Activated CD8-positive, alpha-beta memory T cell treated with anti-CD3 and anti-CD28 coated beads, Interleukin-2, amount 50 U/mL, for 1 hour (primary cell): ENCODE data around the gene TRHDE.

Source experiments
- DNase-seq: peaks from one replicate; pipeline ENCODE4 v3.0.0-alpha.2; 2020; ENCODE audit errors: extremely low read depth

The TRHDE gene

DNA sequence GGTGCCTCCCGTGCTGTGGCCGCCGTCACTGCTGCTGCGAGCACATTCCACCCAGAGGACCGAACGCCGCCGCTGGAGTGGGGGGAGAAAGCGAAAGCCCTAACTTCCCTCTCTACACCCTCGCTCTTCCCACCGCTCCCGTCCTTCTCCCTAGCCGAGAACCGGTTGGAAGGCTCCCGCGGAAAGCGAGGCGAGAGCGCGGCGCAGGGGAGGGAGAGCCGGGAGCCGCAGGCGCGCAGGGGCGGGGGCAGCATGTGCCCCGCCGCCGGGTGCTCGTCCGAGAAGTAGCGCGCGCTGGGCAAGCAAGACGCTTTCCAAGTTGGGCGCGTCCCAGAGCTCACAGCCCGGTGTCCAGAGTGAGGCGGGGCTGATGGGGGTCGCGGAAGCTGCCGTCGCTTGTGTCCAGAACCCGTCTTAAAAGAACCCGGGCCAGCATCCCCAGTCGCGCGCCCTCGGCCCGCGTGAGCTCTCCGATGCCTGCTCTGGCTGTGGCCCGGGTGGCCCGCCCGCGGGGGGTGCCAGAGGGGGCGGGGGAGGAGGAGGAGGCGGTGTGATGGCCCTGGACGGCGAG lies at the start of gene TRHDE:
TRHDE (plus strand) TSS at position 280 of the 571 bp plus-strand sequence; CDS start at position 554, 274 bp downstream.
- DNase-seq: no peak

- DNase-seq: no peak
These were observed 45.7 kb upstream of the TRHDE start for GRCh38 chr12:72226510-72226909.

GRCh38 chr12:72228424-72228823 lies 43.7 kb upstream of the TRHDE start:
- no peak for DNase-seq

DNA sequence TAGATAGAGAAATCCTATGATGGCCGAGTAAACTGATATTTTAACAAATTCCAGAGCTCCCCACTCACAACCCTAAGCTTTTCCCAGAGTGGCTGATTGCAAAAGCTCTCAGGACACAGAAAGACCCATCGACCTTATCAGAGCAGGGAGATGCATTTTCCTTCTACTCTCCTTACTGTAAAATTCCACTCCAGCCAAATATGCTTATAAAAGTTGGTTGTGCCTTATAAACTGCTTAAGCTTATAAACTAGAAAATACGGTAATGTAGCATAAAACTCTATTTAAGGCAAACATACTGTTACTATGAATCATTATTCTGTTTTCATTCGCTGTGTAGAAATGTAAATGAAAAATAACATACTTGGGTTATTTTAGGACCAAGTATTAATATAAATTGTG lies 41.6 kb upstream of the TRHDE start:
- DNase-seq: no peak

GRCh38 chr12:72234886-72235285 lies 37.3 kb upstream of the TRHDE start:
- no peak for DNase-seq

DNA sequence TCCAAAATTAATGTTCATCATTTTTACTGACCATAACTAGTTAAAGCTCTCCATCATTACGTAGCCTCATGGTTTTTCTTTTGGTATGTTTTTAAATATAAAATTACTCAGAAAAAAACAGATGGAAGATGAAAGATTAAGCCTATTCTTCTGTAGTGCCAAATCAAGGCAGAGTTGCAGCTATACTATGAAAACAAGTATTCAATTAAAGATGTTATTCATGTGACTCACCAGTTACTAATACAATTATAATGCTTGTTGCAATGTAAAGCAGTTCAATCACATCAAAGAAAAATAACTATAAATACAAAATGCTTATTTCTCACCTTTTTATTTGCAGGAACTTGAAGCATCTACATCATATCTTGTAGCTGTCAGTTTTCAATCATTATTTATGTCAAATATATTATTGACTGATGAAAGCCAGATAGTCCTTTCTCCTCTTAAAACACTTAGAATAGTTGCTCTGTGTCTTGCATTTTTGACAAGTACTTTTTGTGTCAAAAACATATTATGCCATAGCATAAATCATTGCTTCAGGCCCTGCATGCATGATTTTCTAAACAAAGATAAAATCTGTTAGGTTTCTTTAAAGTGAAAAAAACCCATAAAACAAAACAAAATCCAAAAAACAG lies 36.0 kb upstream of the TRHDE start:
- DNase-seq: no peak

DNA sequence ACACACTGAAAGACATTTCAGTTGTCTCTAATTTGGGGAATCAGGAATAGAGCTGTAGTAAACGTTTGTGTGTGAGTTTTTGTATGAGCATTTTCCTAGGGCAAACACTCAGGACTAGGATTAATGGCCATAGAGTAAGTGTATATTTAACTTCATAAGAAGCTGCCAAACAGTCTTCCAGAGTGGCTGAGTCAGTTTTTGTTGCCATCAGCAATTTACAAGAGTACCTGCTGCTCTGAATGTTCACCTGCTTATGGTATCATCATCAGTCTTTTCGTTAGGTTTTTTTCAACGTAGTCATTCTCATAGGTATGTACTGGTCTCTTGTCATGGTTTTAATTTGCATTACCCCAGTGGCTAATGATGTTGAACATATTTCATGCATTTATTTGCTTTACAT lies 30.6 kb upstream of the TRHDE start:
- DNase-seq: no peak

- DNase-seq: no peak
These were observed 29.2 kb upstream of the TRHDE start for GRCh38 chr12:72242946-72243345.

DNA sequence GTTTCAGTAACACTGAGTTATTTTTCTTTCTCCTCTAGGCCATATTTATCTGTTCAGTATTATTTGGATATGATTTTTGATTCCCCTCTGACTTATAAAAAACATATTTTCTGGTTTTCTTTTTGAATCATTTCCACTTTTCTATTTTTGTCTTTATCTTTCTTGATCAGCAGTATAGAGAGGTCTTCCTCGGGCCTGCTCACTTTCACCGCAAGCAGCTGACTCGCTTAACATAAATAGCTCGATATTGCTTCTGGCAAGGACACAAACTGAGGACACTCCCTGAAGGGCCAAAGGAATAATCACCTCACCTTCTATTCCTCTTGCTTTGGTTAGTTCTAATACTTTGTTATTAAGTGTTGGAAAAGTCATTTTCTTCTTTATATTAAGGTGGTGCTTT lies 25.8 kb upstream of the TRHDE start:
- no peak for DNase-seq

DNA sequence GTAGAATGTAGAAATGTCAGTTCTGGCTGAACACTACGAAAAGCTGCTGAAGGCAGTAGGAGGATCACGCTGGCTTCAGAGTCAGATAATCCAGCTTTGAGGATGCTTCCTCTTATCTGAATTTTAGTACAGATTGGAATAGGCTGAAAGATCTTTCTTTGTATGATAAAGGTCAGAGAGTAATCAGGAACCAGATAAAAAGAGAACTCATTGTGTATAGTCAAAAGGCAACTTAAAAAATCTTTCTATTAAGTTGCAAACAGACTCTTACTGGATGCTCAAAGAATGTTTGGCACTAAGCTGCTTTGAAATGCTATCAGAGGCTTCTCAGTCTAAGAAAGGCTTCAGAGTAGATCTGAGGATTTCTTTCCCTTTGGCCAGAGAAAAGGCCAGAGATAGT lies 21.8 kb upstream of the TRHDE start:
- DNase-seq: no peak

DNA sequence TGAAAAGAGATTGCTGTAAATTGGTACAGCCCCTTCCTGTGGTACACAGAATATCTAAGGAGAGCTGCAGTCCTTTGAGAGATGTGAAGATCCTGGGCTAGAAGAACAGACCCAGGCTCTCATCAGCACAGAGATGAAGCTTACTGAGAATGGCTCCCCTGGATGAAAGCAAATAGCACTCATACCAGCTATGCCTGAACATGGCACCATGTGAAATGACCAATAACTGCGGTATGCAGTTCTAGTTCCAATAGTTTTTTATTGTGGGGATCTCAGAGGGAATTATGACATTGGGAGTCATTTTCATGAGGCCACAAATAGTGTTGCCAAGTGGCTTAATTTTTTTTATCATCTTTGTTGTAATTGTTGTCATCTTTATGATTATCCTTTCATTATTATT lies 15.4 kb upstream of the TRHDE start:
- no peak for DNase-seq

- DNase-seq: no peak
These were observed 10.3 kb upstream of the TRHDE start for GRCh38 chr12:72261885-72262284.

GRCh38 chr12:72264548-72265175 lies 7.5 kb upstream of the TRHDE start:
- DNase-seq: no peak

GRCh38 chr12:72267974-72268373 lies 4.2 kb upstream of the TRHDE start:
- DNase-seq: no peak

- DNase-seq: no peak
These were observed 3.8 kb upstream of the TRHDE start for GRCh38 chr12:72268386-72268785.

GRCh38 chr12:72269491-72269890 lies 2.7 kb upstream of the TRHDE start:
- no peak for DNase-seq

GRCh38 chr12:72270246-72270645 lies 1.9 kb upstream of the TRHDE start:
- no peak for DNase-seq

DNA sequence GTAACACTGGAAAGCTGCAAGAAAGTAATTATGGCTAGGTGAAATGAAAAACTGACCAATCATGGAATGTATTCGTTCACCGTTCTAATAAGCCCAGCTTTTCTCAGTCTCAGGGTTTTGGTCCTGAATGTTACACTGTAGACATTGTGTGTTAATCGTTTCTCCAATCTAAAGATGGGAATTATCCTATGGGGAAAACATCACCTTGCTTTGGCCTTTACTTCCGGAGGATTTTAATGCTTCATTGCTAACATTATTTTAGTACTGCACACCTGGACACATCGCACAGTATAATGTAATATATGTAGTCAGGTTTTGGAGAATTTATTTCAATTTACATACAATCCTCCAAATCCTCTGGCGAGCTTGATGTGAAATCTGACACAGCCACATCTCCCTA lies 1.2 kb upstream of the TRHDE start:
- no peak for DNase-seq

DNA sequence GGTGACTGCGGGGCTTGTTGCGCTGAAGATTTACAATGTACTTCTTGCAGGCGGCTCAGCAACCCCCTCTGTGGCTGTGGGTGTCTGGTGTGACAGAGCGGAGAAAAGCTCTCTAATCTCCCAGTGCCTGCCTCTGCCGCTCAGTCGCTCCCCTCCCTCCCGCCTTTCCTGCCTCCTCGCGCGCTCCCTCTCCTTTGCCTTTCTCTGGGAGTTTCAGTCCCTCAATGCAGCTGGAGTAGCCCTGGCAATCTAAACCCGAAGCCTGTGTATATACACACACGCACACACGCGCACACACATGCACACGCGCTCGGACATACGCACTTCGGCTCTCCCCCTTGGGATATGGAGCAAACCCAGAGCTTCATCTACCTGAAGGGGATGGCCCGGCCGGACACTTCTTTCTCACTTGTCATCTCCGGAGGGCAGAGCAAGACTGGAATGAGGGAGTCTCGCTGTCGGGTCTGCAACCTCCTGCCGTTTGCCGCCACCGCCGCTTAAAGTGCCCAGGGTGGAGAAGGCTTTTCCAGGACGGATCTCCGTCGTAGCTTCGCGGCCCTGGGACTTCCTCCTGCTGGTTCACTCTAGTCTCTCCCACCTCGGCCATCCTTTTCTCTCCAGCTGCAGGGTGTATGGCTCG lies 599 bp upstream of the TRHDE start:
- no peak for DNase-seq

- no peak for DNase-seq
These were observed 745 bp downstream of the TRHDE start for GRCh38 chr12:72272731-72273498.

DNA sequence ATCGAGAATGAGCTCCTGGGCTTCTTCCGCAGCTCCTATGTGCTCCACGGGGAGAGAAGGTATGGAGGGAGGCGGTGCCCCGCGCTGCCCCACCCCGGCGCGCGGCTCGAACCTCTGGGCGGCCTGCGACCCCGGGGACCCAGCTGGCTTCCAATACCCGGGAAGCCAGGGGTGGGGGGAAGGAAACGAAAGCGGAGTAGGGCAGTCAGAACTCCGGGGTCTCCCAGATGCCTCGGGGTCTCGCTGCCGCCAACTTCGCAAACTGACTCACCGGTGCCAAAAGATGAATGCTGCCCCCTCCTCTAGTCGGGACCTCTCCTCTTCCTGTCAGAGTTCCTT lies 1.3 kb downstream of the TRHDE start:
- DNase-seq: no peak

- DNase-seq: no peak
These were observed 1.7 kb downstream of the TRHDE start for GRCh38 chr12:72273851-72274351.
